Measurements from ENCODE around the gene SRC. TPM values are rescaled to one million over a fixed set of nuclear protein-coding genes. Genes with fewer than 3 reads are reported as not detected.
"Not testable (repeated sequence)": the region's sequence is repeated elsewhere in the genome, so short reads cannot be mapped to it uniquely, and the experiment has no call there.

The SRC gene
- total and polyA plus RNA-seq, 2 donors = 26.9 to 53.2 TPM

DNA sequence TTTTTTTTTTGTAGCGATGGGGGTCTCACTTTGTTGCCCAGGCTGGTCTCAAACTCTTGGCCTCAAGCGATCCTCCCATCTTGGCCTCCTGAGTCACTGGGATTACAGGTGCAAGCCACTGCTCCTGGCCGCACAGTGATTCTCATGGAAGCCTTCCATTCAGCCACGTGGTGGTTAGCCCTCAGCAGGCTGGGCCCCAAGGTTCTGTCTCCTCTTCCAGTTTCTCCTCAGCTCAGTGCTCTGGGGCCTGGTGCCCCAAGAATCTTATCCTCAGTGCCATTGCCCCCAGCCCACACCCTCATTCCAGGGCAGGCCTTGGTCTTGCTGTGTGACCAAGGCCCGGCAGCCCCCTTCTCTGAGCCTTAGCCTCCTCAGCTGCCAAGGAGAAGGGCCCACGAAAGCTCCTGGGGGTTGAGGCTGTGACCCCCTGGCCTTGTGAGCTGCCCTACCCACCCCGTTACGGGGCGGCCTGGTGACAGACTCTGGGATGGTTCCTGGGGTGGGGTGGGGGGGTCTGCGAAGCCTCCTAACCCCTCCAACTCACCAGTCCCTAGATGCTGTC lies 16.4 kb downstream of the SRC start:
- no peaks in the 10 kb centered on the region for H3K4me1 ChIP-seq (ENCODE audit: insufficient read depth)
- no peak for DNase-seq (ENCODE audit: extremely low spot score)
- WGBS = 88% methylated on average over 10 of the region's 10 CpGs
- H3K27ac ChIP-seq (ENCODE audit: low read depth) = no peak overlapping the region
- H3K4me3 ChIP-seq (ENCODE audit: low read depth, low read length) = no peak overlapping the region
- no peaks in the 10 kb centered on the region for H3K36me3 ChIP-seq (ENCODE audit: insufficient read depth)

DNA sequence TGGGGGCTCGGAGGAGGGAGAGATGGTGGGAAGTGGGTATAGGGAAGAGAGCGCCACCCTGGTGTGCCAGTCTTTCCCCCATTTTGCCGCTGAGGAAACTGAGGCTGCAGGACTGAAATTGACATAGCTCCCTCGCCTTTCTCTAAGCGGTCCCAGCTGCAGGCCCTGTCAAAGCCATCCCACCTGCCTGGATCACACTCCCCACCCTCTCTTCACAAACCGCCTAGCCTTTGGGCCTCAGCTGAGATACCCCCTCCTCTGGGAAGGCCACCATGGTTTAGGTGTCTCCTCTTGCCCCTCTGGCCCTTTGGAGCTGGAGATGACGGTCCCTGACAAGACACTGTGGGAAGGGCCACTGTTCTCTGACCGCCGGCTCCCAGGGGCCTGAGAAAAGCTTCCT lies 16.9 kb downstream of the SRC start:
- Histone ChIP-seq H3K4me3 (ENCODE audit: low read depth, low read length) (no peak overlapping the region), H3K4me1 (ENCODE audit: insufficient read depth) (no peaks in the 10 kb centered on the region), H3K27ac (ENCODE audit: low read depth) (no peak overlapping the region), H3K36me3 (ENCODE audit: insufficient read depth) (no peaks in the 10 kb centered on the region)
- no peak for DNase-seq (ENCODE audit: extremely low spot score)
- WGBS = 92% methylated on average over 9 of the region's 9 CpGs

DNA sequence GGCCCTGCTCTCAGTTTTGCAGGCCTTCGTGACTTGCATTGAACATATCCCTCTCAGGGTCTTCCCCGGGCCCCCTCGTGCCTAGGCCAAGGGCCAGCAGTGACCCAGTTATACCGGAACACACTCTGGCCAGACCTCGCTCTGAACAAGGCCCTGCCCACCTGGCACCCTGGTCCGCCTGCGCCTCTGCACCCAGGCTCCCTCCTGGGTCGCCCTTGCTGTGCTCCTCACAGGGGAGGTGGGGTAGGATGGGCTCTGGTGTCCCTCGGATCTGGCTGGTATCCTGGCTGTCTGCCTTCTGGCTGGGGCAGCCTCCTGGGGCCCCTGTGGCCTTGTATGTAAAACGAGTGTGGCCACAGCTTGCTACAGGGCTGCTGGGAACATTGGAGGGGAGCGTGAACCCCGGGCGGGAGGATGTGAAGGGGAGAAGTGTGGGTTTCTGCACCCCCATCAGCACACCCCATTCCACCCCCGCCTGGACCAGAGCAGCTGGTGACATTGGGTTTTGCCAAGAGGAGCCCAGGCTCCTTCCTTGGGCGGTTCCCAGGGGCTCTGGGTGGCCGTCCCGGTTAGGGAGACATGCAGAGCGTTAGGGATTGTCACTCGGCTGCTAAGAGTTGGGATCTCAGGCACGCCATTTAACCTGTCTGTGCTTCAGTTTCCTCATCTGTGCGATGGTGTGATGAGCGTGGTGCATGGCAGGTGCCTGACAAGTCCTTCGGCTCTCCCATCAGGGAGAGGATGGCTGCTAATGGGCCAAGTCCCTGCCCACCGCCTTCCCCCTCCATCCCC lies 17.5 kb downstream of the SRC start:
- Histone ChIP-seq H3K27ac (ENCODE audit: low read depth) (no peak overlapping the region), H3K4me1 (ENCODE audit: insufficient read depth) (no peaks in the 10 kb centered on the region), H3K4me3 (ENCODE audit: low read depth, low read length) (no peak overlapping the region), H3K36me3 (ENCODE audit: insufficient read depth) (no peaks in the 10 kb centered on the region)
- 83% methylated on average over 24 of the region's 24 CpGs for WGBS
- no peak for DNase-seq (ENCODE audit: extremely low spot score)

DNA sequence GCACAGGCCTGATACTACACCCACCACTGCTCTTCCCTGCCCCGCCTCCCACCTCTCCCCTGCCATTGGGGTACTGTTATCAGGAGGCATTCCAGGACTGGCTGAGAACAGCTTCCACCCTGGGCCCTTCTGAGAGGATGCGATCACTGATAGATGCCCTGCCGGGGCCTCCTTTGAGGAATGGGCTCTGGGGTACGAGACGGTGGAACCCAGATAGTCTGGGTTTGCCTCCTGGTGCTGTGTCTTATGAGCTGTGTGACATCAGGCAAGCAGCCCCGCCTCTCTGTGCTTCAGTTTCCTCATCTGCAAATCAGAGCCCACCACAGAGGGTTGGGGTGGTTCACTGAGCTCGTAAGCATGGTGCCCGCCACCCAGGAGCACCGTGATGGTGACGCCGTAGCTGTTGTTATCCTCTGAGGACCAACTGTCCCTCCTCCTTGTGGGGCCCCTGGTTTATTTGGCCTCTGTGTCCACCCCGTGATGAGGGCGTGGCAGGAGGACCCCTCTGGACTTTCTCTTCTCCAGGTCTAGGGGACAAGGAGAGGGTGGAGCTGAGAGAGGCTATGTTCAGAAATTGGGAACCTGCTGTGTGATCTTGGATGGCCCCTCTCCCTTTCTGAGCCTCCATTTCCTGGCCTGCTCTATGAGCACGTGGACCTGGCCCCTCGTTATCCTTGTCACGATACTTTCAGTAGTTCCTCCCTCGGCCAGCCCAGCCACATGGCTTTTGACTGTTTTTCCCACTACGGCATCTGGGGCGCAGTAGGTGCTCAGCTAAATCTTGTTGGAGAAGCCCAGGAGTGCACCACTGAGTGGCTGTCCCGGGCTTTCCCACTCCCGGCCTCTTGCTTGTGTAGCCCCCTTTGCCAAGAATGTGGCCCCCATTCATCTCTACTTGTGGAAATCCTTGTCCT lies 18.3 kb downstream of the SRC start:
- Histone ChIP-seq H3K36me3 (ENCODE audit: insufficient read depth) (no peaks in the 10 kb centered on the region), H3K4me3 (ENCODE audit: low read depth, low read length) (no peak overlapping the region), H3K27ac (ENCODE audit: low read depth) (no peak overlapping the region), H3K4me1 (ENCODE audit: insufficient read depth) (no peaks in the 10 kb centered on the region)
- DNase-seq (ENCODE audit: extremely low spot score) = no peak
- 90% methylated on average over 21 of the region's 21 CpGs for WGBS

DNA sequence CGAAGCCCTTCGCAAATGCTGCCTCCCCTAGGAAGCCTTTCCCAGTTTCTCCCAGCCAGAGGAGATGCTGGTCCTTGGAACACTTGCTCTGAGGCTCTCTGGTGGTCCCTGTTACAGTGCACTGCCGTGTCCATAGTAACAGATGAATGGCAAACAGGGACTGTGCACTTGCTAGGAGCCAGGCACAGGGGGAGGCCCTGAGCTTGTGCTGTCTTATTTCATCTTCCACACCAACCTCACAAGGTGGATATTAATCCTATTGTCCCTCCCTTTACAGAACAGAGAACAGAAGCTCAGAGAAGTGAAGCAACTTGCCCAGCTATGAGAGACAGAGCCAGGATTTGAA lies 19.0 kb downstream of the SRC start:
- Histone ChIP-seq H3K4me3 (ENCODE audit: low read depth, low read length) (no peak overlapping the region), H3K27ac (ENCODE audit: low read depth) (no peak overlapping the region), H3K4me1 (ENCODE audit: insufficient read depth) (no peaks in the 10 kb centered on the region), H3K36me3 (ENCODE audit: insufficient read depth) (no peaks in the 10 kb centered on the region)
- no peak for DNase-seq (ENCODE audit: extremely low spot score)
- 85% methylated on average over 3 of the region's 3 CpGs for WGBS

DNA sequence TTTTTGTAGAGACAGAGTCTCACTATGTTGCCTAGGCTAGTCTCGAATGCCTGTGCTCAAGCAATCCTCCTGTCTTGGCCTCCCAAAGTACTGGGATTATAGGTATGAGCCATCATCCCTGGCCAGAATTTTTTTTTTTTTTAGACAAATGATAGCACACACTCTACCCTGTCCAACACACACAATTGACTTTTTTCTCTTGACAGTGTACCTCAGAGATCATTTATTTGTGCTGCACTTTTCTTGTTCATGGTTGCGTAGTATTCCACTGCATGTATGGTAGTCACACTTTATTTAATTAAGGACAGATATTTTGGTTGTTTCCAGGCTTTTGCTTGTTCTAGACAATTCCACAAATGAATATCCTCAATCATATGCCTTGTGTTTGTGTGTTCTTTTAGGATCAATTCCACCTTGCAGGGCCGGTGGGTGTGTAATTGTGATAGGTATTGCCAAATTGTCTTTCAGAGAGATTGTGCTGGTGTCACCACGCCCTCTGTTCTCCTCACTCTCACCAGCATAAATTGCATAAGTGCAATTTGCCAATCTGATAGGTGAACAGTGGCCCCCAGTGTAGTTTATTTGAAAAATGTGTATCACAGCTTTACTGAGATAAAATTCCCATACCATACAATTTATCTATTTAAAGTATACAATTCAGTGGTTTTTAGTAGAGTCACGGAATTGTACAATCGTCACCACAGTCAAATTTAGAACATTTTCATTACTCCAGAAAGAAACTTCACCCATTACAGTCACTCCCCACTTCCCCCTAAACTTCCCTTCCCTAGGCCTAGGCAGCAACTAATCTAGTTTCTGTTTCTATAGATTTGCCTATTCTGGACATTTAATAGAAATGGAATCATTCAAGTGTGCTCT lies 20.1 kb downstream of the SRC start:
- Histone ChIP-seq H3K27ac (ENCODE audit: low read depth) (no peak overlapping the region), H3K4me3 (ENCODE audit: low read depth, low read length) (no peak overlapping the region), H3K36me3 (ENCODE audit: insufficient read depth) (no peaks in the 10 kb centered on the region), H3K4me1 (ENCODE audit: insufficient read depth) (no peaks in the 10 kb centered on the region)
- WGBS = 86% methylated on average over 6 of the region's 6 CpGs
- no peak for DNase-seq (ENCODE audit: extremely low spot score)

DNA sequence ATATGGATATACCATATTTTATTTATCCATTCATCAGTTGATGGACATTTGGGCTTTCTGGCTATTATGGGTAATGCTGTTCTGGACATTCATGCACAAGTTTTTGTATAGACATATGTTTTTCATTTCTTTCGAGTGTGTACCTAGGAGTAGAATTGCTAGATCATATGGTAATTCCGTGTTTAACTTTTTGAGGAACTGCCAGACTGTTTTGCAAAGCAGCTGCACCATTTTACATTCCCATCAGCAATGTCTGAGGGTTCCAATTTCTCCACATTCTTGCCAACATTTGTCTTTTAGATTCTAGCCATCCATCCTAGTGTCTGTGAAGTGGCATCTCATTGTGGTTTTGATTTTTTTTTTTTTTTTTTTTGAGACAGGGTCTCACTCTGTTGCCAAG lies 20.8 kb downstream of the SRC start:
- DNase-seq (ENCODE audit: extremely low spot score) = no peak
- 38% methylated on average over 2 of the region's 2 CpGs for WGBS
- H3K27ac ChIP-seq (ENCODE audit: low read depth) = no peak overlapping the region

DNA sequence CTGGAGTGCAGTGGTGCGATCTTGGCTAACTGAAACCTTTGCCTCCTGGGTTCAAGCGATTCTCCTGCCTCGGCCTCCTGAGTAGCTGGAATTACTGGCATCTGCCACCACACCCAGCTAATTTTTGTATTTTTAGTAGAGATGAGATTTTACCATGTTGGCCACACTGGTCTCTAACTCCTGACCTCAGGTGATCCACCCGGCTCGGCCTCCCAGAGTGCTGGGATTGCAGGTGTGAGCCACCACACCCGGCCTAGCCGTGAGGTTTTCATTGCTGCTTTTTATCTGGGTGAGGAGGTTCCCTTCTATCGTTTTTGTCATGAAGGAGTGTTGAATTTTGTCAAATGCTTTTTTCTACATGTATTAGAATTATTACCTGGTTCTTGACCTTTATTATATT lies 23.9 kb downstream of the SRC start:
- Histone ChIP-seq H3K4me3 (ENCODE audit: low read depth, low read length) (no peak overlapping the region), H3K36me3 (ENCODE audit: insufficient read depth) (no peaks in the 10 kb centered on the region), H3K27ac (ENCODE audit: low read depth) (no peak overlapping the region), H3K4me1 (ENCODE audit: insufficient read depth) (no peaks in the 10 kb centered on the region)
- no peak for DNase-seq (ENCODE audit: extremely low spot score)
- 96% methylated on average over 8 of the region's 8 CpGs for WGBS

More for the DNA sequence above, 20.8 kb downstream of the SRC start:
- Histone ChIP-seq H3K4me1 (ENCODE audit: insufficient read depth) (no peaks in the 10 kb centered on the region), H3K36me3 (ENCODE audit: insufficient read depth) (no peaks in the 10 kb centered on the region), H3K4me3 (ENCODE audit: low read depth, low read length) (no peak overlapping the region)

DNA sequence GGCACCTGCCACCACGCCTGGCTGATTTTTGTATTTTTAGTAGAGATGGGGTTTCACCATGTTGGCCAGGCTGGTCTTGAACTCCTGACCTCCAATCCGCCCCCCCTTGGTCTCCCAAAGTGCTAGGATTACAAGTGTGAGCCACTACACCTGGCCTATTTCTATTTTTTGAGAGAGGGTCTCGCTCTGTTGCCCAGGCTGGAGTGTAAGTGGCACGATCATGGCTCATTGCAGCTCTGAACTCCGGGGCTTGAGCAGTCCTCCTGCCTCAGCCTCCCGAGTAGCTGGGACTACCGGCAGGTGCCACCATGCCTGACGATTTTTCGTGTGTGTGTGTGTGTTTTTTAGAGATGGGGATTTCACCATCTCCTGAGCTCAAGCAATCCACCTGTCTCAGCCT lies 25.9 kb downstream of the SRC start:
- H3K27ac ChIP-seq (ENCODE audit: low read depth); H3K4me3 ChIP-seq (ENCODE audit: low read depth, low read length); H3K4me1 ChIP-seq (ENCODE audit: insufficient read depth); DNase-seq (ENCODE audit: extremely low spot score); H3K36me3 ChIP-seq (ENCODE audit: insufficient read depth): not testable (repeated sequence)
- WGBS = 93% methylated on average over 9 of the region's 9 CpGs

DNA sequence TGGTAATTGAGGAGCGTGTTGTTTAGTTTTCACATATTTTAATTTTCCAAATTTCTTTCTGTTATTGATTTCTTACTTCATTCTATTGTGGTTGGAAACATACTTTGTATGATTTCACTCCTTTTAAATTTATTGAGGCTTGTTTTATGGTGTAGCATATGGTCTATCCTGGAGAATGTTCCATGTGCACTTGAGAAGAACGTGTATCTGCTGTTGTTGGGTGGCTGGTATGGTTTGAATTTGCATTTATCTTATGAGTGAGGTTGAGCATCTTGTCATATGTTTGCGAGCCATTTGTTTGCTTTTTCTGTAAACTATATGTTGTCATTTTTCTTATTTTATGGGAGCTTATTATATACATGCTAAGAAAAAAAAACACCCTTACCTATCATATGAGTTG lies 26.5 kb downstream of the SRC start:
- Histone ChIP-seq H3K4me3 (ENCODE audit: low read depth, low read length) (no peak overlapping the region), H3K36me3 (ENCODE audit: insufficient read depth) (no peaks in the 10 kb centered on the region), H3K27ac (ENCODE audit: low read depth) (no peak overlapping the region), H3K4me1 (ENCODE audit: insufficient read depth) (no peaks in the 10 kb centered on the region)
- DNase-seq (ENCODE audit: extremely low spot score) = no peak
- WGBS = 88% methylated on average over 3 of the region's 3 CpGs

DNA sequence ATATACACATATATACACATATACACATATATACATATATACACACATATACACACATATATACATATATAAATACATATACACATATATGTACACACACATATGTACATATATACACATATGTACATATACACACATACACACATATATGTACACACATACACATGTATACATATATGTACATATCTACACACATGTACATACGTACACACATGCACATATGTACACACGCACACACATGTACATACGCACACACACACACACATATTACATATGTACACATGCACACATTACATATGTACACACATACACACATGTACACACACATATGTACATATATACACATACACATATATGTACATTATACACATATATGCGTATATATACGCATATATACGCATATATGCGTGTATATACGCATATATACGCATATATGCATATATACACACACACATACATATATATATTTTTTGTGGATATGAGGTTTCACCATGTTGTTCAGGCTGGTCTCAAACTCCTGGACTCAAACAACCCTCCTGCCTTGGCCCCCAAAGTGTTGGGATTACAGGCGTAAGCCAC lies 27.2 kb downstream of the SRC start:
- WGBS = 87% methylated on average over 10 of the region's 10 CpGs
- no peak for DNase-seq (ENCODE audit: extremely low spot score)
- Histone ChIP-seq H3K4me1 (ENCODE audit: insufficient read depth) (no peaks in the 10 kb centered on the region), H3K27ac (ENCODE audit: low read depth) (no peak overlapping the region), H3K36me3 (ENCODE audit: insufficient read depth) (no peaks in the 10 kb centered on the region), H3K4me3 (ENCODE audit: low read depth, low read length) (no peak overlapping the region)

DNA sequence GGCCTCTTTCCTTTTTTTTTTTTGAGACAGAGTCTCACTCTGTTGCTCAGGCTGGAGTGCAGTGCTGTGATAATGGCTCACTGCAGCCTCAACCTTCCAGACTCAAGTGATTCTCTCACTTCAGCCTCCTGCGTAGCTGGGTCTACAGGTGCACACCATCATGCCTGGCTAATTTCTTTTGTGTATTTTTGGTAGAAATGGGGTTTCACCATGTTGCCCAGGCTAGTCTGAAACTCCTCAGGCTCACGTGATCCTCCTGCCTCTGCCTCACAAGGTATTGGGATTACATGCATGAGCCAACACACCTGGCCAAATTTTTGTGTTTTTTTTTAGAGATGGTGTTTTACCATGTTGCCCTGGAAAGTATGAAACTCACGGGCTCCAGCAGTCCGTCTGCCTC lies 29.3 kb downstream of the SRC start:
- H3K36me3 ChIP-seq (ENCODE audit: insufficient read depth) = no peaks in the 10 kb centered on the region
- 96% methylated on average over 4 of the region's 4 CpGs for WGBS
- H3K4me1 ChIP-seq (ENCODE audit: insufficient read depth) = no peaks in the 10 kb centered on the region
- H3K4me3 ChIP-seq (ENCODE audit: low read depth, low read length) = no peak overlapping the region
- no peak for DNase-seq (ENCODE audit: extremely low spot score)
- no peak overlapping the region for H3K27ac ChIP-seq (ENCODE audit: low read depth)

DNA sequence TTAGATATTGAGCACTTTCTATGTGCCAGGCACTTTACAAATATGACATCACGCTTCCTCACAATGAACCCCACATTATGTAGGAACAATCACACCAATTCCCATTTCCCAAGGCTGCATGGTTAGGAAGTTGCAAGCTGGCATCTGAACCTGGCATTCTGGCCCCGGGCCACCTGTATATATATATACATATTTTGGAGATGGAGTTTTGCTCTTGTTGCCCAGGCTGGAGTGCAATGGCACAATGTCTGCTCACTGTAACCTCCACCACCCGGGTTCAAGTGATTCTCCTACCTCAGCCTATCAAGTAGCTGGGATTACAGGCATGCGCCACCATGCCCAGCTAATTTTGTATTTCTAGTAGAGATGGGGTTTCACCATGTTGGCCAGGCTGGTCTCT lies 30.4 kb downstream of the SRC start:
- DNase-seq (ENCODE audit: extremely low spot score) = no peak
- H3K36me3 ChIP-seq (ENCODE audit: insufficient read depth) = no peaks in the 10 kb centered on the region
- H3K27ac ChIP-seq (ENCODE audit: low read depth) = no peak overlapping the region
- H3K4me3 ChIP-seq (ENCODE audit: low read depth, low read length) = no peak overlapping the region
- 92% methylated on average over 4 of the region's 4 CpGs for WGBS
- no peaks in the 10 kb centered on the region for H3K4me1 ChIP-seq (ENCODE audit: insufficient read depth)
